GM18520 (cell line): ENCODE measurements around the gene COL24A1.
"Not testable (repeated sequence)": the region's sequence is repeated elsewhere in the genome, so short reads cannot be mapped to it uniquely, and the experiment has no call there.

Source experiments
- ATAC-seq: cut with Tn5 transposase; IDR thresholded peaks from one replicate; pipeline ENCODE4 v1.9.1; 2021; ENCODE audit not compliant: unreplicated experiment

Gene COL24A1

GRCh38 chr1:86084998-86085397 is 71.6 kb downstream of the COL24A1 start:
- ATAC-seq = no peak

- ATAC-seq = no peak
Measured at GRCh38 chr1:86082183-86082582, 74.4 kb downstream of the COL24A1 start.

DNA sequence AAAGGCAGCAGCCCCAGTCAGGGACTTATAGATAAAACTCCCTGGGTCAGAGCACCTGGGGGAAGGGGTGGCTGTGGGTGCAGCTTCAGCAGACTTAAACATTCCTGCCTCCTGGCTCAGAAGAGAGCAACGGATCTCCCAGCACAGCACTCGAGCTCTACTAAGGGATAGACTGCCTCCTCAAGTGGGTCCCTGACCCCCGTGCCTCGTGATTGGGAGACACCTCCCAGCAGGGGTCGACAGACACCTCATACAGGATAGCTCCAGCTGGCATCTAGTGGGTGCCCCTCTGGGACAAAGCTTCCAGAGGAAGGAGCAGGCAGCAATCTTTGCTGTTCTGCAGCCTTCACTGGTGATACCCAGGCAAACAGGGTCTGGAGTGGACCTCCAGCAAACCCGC is 84.1 kb downstream of the COL24A1 start:
- not testable (repeated sequence) for ATAC-seq

- not testable (repeated sequence) for ATAC-seq
Measured at GRCh38 chr1:86071870-86072269, 84.7 kb downstream of the COL24A1 start.

- ATAC-seq = no peak
Measured at GRCh38 chr1:86069757-86070145, 86.8 kb downstream of the COL24A1 start.

DNA sequence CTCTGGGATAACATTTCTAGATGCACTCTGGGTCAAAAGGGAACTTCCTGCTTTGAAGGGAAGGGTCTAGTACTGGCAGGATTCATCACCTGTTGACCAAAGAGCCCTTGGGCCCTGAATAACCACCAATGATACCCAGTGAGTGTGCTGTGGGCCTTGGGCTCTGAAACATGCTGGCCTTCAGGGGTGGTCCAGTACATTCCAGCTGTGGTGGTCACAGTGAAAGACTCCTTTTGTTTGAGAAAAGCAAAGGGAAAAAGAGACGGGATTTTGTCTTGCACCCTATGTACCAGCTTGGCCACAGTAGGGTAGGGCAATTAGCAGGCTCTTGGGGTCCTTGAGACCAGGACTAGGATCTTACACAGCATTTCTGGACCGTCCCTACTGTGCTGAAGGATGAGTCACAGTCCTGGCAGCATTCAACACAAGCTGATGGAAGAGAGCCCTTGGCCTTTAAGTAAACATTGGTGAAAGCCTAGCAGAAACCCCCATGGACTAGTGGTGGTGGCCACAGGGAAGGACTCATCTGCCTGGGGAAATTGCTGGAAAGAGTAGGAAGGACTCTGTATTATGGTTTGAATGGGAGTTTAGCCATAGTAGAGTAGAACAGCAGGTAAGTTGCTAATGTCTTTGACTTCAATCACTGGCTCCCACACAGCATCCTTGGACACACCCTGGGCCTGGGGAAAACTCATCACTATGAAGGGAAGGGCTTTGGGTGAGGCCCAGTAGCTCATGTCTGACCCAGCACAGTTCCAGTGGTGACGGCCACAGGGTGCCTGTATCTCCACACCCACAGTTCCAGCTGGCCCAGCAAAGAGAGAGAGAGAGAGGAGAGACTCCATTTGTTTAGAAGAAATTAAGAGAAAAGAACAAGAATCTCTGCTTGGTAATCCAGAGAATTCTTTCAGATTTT is 87.5 kb downstream of the COL24A1 start:
- ATAC-seq = no peak

DNA sequence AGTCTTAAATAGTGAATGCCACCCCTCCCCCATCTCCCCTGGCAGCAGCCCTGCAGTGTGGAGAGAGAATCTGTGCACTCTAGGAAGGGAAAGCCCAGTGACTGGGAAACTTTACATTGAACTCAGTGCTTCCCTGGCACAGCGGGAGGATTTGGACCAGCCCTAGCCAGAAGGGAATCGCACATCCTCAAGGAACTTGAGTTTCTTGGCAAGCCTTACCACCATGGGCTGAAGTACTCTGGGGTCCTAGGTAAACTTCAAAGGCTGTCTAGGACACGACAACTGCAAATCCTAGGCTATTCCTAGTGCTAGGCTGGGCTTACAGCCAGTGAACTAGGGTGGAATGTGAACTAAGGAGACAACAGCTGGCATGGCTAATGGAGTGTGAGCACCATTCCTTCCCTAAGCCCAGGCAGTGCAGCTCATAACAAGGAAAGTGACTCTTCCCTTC is 88.3 kb downstream of the COL24A1 start:
- ATAC-seq = no peak

DNA sequence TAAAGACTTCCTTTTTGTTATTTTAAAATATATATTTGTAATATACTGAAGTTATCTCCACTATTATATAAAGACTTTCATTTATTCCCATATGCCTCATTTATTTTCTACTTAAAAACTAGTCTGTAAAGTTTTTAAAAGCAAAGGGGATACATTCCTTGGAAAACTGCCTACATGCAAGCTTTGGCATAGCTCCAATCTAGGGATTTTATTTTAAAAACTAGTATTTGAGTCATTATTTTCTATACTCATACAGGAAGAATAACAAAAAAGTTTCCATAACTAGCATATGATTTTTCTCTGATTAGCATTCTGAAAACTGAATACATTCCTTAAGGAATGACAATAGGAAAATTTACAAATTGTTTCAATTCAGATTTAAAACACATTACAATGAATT is 88.9 kb downstream of the COL24A1 start:
- no peak for ATAC-seq

GRCh38 chr1:86064899-86065298 is 91.7 kb downstream of the COL24A1 start:
- no peak for ATAC-seq

- ATAC-seq = no peak
Measured at GRCh38 chr1:86063721-86064120, 92.9 kb downstream of the COL24A1 start.

DNA sequence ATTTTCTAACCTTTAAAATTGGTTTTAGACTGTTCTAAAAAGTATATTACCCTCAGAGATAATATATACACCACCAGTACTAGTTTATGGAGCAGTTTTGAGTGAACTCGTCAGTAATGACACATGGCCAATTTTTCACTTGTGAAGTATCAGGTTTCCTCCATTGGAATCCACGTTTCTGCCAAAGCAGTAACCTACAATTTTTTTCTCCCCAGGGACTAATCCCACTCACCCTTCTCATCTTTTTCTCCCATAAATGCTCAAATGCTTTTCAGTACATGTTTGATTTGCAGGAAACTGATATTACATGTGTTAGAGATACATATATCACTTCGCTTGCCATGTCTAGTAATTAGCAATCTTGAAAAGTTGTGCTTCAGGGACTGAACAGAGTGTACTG is 94.1 kb downstream of the COL24A1 start:
- no peak for ATAC-seq

- ATAC-seq = no peak
Measured at GRCh38 chr1:86061551-86061990, 95.0 kb downstream of the COL24A1 start.

DNA sequence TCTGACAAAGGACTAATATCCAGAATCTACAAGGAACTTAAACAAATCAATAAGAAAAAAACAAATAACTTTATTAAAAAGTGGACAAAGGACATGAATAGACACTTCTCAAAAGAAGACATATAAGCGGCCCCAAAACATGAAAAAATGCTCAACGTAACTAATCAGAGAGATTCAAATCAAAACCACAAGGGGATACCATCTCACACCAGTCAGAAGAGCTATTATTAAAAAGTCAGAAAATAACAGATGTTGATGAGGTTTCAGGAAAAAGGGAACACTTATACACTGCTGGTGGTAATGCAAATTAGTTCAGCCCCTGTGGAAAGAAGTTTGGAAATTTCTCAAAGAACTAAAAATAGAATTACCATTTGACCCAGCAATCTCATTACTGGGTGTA is 102.2 kb downstream of the COL24A1 start:
- ATAC-seq = no peak

DNA sequence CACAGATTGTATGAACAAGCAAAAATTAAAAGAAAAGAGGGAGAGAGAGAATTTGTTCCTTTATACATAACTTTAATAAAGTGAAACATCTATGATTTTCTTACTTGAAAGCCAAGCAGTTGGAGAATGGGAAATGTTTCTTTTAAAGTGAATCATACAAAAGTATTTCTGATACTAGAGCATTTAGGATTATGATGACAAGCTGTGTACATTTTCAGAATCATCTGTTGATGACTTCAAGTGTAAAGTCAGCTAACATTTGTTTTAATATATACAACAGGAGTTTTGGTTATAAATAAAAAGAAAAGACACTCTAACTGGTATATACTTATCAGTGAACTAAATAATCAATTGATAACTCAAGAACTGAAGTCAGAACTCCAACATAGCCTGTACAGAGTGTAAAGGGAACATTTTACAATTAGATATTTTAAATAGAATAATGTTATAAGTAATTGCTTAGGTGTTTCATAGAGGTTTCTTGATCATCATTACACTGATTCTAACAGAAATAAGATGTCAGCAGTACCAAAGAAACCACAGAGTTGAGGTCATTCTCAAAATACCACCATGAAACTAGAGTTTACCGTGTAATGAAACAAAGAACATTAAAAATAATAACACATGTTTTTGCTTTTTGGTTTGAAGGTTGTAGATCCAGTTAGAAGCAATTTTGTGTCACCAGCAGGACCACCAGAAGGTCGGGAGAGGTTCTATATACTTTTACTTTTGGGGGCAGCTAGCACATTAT is 103.4 kb downstream of the COL24A1 start:
- ATAC-seq = no peak

- ATAC-seq = no peak
Measured at GRCh38 chr1:86035101-86035500, 121.5 kb downstream of the COL24A1 start.

DNA sequence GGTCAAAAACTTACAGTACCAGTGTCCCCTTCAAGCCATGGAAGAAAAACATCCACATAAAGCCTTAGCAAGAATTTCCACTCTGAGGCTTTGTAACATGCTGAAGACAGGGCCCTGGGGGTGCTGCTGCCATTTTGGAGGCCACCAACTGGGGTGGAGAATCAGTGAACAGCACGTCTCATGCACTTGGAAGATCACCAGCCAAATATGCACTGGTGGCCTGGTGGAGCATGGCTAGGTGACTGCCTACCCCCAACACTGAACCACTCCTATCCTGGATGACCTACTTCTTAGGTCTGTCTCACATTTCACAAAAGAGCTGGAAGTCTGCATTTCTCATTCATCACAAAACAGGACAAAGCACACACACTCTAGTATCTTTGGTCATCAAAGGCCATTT is 126.4 kb downstream of the COL24A1 start:
- ATAC-seq = no peak

GRCh38 chr1:86018283-86018923 is 138.2 kb downstream of the COL24A1 start:
- peak; percentile 59 for ATAC-seq

DNA sequence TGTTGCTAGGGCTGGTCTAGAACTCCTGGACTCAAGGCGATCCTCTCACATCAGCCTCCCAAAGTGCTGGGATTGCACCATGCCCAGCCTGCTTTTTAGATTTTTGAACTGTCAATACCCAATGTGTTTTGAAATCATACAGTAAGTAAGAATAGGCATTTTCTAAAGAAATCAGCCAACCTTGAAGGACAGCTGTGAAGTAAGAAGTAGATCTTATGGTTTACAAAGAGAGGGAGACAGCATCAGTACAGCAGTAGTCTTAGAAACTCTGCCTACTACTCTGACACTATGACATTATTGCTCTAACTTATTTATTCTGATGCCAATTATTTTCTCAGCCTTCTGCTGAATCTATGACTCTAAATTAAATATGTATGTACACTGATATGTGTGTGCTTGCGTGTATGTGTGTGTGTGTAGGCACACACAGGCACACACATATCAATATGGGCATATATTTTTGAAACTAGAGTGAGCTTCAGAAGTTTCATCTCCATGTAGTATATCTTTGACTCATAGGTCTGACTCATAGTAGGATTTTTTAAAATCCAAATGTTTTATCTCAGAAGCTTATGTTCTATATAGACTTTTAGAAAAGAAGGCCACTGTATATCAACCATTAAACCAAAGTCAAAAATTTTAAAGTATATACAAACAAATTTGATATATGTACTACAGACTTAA is 140.4 kb downstream of the COL24A1 start:
- no peak for ATAC-seq

GRCh38 chr1:86015375-86015774 is 141.2 kb downstream of the COL24A1 start:
- ATAC-seq = no peak

DNA sequence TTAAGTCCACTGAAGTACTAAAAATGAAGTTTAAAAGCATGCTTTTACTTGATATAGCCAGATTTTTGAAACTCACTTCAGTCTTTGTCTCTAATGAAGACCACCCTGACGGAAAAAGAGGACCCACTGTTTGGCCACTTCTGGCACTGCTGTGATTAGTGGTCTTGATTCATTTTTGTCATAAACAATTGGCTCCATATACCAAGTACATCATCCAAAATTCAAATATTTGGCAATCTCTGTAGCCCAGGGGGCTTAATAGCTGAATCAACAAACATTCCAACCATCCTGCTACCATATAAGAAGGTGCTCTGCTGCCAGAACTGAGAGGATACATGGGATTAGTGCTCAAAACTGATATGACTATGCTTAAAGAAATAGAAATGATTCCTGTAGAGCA is 156.0 kb downstream of the COL24A1 start:
- no peak for ATAC-seq
